ENCODE data around the gene SCEL. TPM values are rescaled to one million over a fixed set of nuclear protein-coding genes. Genes with fewer than 3 reads are reported as not detected.

Gene SCEL
- total RNA-seq, 4 donors from 2014 or later = not detected

DNA sequence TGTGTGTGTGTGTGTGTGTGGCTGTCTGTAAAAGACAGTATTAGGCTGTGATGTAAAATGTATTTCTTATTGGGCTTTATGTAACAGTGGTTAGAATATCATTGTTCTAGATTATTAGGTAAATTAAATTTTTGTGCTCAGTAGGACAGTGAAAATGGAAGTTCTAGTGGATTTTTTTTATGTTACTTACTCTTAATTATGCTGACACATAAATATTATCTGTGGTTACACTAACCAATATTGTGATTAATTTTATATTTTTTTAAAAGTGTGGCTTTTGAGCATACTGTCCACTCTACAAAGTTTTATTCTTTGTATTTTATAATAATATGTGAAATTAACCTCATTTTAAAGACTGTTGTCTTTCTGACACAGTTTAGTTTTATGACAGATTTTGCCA is 80.5 kb downstream of the SCEL start:
- no peak for TF ChIP-seq POLR2A (IDR thresholded peaks at IDR 0.05)
- TF ChIP-seq, protein P1, sequence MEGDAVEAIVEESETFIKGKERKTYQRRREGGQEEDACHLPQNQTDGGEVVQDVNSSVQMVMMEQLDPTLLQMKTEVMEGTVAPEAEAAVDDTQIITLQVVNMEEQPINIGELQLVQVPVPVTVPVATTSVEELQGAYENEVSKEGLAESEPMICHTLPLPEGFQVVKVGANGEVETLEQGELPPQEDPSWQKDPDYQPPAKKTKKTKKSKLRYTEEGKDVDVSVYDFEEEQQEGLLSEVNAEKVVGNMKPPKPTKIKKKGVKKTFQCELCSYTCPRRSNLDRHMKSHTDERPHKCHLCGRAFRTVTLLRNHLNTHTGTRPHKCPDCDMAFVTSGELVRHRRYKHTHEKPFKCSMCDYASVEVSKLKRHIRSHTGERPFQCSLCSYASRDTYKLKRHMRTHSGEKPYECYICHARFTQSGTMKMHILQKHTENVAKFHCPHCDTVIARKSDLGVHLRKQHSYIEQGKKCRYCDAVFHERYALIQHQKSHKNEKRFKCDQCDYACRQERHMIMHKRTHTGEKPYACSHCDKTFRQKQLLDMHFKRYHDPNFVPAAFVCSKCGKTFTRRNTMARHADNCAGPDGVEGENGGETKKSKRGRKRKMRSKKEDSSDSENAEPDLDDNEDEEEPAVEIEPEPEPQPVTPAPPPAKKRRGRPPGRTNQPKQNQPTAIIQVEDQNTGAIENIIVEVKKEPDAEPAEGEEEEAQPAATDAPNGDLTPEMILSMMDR (IDR thresholded peaks at IDR 0.05) = no peak
- no peaks in the 10 kb centered on the region for H3K27me3 ChIP-seq
- no peaks in the 10 kb centered on the region for H3K9me3 ChIP-seq
- no peaks in the 10 kb centered on the region for H3K36me3 ChIP-seq
- no peak overlapping the region for H3K27ac ChIP-seq
- no peaks in the 10 kb centered on the region for H3K4me1 ChIP-seq
- DNase-seq = no peak
- H3K4me3 ChIP-seq = no peak overlapping the region

DNA sequence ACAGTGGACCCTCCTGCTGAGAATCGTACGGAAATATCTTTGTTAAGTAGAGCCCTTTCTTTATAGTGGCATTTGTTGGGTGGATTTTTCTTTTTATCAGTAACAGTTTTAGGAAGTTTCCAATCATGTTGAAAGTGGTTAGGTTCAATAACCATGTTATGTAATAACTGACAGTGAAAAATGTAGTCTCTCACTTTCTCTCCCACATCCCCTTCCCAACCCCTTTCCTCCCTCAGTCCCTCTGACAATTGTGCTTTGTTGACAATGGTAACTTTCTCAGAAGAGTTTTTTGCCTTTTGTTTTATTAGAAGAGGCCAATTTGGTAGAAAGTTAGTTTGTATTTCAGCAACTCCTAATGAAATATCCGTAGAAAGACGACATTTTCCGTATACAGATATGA is 84.1 kb downstream of the SCEL start:
- no peak overlapping the region for H3K4me3 ChIP-seq
- TF ChIP-seq POLR2A (IDR thresholded peaks at IDR 0.05) = no peak
- TF ChIP-seq, protein P1 (IDR thresholded peaks at IDR 0.05) = no peak
- no peak overlapping the region for H3K27ac ChIP-seq
- no peaks in the 10 kb centered on the region for H3K27me3 ChIP-seq
- DNase-seq = no peak
- H3K9me3 ChIP-seq = no peaks in the 10 kb centered on the region
- H3K4me1 ChIP-seq = no peaks in the 10 kb centered on the region
- H3K36me3 ChIP-seq = no peaks in the 10 kb centered on the region

DNA sequence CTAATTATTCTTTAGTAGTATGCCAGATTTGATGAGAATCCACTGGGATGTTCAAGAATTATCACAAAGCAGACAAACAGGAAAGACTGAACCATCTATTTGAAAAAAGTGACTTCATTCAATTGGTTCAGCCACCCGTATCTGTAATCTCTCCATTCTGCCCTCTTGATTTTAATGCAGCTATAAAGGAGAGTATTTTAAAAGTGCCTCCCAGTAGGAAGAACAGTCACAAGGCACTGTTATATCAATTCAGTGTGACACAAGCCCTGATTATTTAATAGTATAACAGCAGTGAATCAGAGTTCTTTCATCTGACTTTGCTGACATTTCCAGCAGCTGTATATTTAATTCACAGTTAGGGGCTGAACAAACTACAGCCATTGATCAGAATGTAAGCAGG is 84.6 kb downstream of the SCEL start:
- no peak for DNase-seq
- Histone ChIP-seq H3K36me3 (no peaks in the 10 kb centered on the region), H3K9me3 (no peaks in the 10 kb centered on the region), H3K27ac (no peak overlapping the region), H3K4me1 (no peaks in the 10 kb centered on the region), H3K27me3 (no peaks in the 10 kb centered on the region), H3K4me3 (no peak overlapping the region)
- TF ChIP-seq, protein P1 (IDR thresholded peaks at IDR 0.05) = no peak
- no peak for TF ChIP-seq POLR2A (IDR thresholded peaks at IDR 0.05)

DNA sequence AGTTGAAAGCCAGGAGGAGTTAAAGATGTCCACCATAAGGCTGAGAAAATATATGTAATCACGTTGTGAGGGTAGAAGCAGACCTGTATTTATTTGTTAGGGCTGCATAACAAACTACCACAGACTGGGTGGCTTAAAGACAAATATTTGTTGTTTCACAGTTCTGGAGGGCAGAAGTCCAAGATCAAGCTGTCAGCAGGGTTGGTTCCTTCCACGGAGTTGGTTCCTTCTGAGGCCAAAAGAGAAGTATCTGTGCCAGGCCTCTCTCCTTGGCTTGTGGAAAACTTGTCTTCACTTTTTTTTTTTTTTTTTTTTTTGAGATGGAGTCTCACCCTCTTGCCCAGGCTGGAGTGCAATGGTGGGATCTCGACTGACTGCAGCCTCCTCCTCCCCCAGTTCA is 88.3 kb downstream of the SCEL start:
- Histone ChIP-seq H3K36me3 (no peaks in the 10 kb centered on the region), H3K27me3 (no peaks in the 10 kb centered on the region), H3K27ac (no peak overlapping the region), H3K4me1 (no peaks in the 10 kb centered on the region), H3K4me3 (no peak overlapping the region), H3K9me3 (no peaks in the 10 kb centered on the region)
- no peak for DNase-seq
- TF ChIP-seq, protein P1 (IDR thresholded peaks at IDR 0.05) = no peak
- TF ChIP-seq POLR2A (IDR thresholded peaks at IDR 0.05) = no peak

DNA sequence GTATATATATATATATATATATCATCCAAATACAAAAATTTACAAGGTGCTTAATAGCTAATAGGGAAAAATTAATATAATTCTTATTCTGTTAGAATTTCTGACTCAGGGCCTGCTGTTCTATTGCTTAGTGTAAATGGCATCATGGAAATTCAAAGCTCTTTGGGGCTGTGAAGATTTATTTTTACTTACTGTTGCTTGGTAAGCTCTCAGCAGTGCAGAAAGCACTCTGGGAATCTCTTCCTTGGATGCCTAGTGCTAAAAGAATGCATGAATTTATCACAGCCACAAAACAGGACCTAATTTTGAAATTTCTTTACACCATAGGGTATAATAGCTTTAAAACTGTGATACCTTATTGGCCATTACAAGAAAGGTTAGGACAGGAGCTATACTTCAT is 92.7 kb downstream of the SCEL start:
- no peak for DNase-seq
- H3K4me1 ChIP-seq = no peaks in the 10 kb centered on the region
- TF ChIP-seq, protein P1 (IDR thresholded peaks at IDR 0.05) = no peak
- no peak for TF ChIP-seq POLR2A (IDR thresholded peaks at IDR 0.05)
- H3K27ac ChIP-seq = no peak overlapping the region
- no peaks in the 10 kb centered on the region for H3K36me3 ChIP-seq
- H3K9me3 ChIP-seq = no peaks in the 10 kb centered on the region
- H3K4me3 ChIP-seq = no peak overlapping the region
- H3K27me3 ChIP-seq = no peaks in the 10 kb centered on the region

DNA sequence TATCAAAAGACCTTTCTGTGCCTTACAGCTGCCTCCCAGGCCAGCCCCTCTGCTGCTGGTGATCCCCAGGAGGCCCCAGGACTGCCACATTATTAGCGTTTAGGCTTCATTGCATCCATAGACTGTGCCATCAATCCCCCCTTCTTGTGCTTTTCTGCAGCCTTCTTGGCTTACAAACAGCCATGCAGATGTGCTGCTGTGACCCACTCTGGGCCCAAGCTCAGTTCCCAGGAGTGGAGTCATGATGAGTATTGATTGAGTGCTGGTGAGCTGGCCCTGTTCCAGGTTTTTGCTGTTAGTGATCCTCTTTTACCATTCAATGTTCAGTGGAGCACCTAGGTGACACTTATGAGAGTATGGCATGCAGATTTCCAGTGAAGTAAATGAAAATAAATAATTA is 102.1 kb downstream of the SCEL start:
- H3K9me3 ChIP-seq = no peaks in the 10 kb centered on the region
- H3K27me3 ChIP-seq = no peaks in the 10 kb centered on the region
- no peak for TF ChIP-seq POLR2A (IDR thresholded peaks at IDR 0.05)
- TF ChIP-seq, protein P1 (IDR thresholded peaks at IDR 0.05) = no peak
- H3K27ac ChIP-seq = no peak overlapping the region
- H3K36me3 ChIP-seq = no peaks in the 10 kb centered on the region
- DNase-seq = no peak
- H3K4me3 ChIP-seq = no peak overlapping the region
- no peaks in the 10 kb centered on the region for H3K4me1 ChIP-seq

Data from Peyer's patch (tissue), 4 donors.